HFF-Myc (cell line): ENCODE results near the gene HTT.

ENCODE experiments used
- DNase-seq: peaks from one replicate; pipeline ENCODE4 v3.0.0-alpha.2; 2011; ENCODE audit warnings: low read depth; ENCODE audit errors: extremely low read depth
- H3K4me3 ChIP-seq: replicated peaks from 2 replicates; pipeline ENCODE4 v1.5.1; 2011; ENCODE audit warnings: low read depth, mild to moderate bottlenecking, control low read depth, low read length
- TF ChIP-seq, protein P1 (sequence below): IDR thresholded peaks from 2 replicates; pipeline ENCODE4 v1.5.1; 2012; ENCODE audit warnings: mild to moderate bottlenecking, low read depth, low read length, control low read depth; ENCODE audit errors: missing control alignments

HTT gene

DNA sequence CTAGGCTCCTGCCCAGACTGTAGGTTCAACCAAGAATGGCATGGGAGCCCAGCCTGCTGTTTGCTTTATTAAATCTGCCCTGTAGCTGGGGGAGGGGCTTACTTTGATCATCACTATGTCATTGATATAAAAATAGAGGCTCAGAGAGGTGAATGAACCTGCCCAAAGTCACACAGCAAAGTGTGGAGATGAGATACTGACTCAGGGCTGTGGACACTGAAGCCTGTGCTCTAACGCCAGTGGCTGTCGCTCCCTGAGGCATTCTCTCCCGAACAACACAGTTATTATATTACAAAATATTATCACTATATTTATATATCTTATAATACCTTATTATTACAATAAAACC lies 178.0 kb downstream of the HTT start:
- H3K4me3 ChIP-seq: no peak overlapping the region
- DNase-seq: no peak

DNA sequence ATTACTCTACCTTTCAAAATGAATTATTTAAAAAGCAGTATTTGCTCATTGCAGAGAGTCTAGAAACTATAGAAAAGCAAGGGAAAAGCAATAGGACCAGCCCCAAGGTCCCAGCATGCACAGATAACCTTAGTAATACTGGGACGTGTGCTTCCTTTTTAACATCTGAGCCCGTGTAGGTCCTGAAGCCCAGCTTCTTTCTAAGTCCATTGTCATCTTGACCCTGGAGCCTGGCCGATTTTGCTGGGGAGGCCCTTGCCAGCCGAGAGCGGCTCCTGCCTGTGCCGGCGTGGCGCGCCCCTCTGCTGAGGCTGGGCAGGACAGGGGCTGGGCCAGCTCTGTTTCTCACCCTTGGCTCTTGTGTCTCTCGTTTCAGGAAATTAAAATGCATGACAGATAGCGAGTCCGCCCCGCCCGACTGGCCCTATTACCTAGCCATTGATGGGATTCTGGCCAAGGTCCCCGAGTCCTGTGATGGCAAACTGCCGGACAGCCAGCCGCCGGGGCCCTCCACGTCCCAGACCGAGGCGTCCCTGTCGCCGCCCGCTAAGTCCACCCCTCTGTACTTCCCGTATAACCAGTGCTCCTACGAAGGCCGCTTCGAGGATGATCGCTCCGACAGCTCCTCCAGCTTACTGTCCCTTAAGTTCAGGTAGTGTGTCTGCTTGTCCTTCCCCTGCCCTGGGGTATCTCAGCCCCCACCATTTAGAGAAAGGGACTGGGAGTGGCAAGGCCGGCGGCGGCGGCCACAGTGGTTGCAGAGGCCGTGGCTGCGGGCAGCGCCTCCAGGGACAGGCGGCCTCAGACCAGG lies 178.6 kb downstream of the HTT start:
- H3K4me3 ChIP-seq: no peak overlapping the region
- DNase-seq: no peak
- TF ChIP-seq, protein P1, sequence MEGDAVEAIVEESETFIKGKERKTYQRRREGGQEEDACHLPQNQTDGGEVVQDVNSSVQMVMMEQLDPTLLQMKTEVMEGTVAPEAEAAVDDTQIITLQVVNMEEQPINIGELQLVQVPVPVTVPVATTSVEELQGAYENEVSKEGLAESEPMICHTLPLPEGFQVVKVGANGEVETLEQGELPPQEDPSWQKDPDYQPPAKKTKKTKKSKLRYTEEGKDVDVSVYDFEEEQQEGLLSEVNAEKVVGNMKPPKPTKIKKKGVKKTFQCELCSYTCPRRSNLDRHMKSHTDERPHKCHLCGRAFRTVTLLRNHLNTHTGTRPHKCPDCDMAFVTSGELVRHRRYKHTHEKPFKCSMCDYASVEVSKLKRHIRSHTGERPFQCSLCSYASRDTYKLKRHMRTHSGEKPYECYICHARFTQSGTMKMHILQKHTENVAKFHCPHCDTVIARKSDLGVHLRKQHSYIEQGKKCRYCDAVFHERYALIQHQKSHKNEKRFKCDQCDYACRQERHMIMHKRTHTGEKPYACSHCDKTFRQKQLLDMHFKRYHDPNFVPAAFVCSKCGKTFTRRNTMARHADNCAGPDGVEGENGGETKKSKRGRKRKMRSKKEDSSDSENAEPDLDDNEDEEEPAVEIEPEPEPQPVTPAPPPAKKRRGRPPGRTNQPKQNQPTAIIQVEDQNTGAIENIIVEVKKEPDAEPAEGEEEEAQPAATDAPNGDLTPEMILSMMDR: no peak

More for the DNA sequence above, 178.0 kb downstream of the HTT start:
- TF ChIP-seq, protein P1: no peak

DNA sequence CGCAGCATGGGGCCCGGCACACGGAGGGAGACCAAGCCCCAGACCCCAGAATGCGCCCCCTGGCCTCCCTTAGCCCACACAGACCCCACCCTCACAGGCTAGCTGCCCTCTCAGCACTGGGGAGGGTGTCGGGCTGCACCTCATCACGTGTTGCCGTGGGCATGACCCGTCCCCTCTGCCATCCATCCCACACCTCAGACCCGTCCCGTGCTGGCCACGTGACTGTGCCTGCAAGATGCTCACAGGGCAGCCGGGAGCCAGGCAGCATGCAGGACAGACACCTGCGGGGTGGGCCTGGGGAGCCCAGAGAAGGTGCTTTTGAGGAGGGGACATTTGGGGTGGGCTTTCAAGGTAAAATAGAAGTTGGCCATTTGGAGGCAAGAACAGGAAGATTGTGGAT lies 179.3 kb downstream of the HTT start:
- H3K4me3 ChIP-seq: no peak overlapping the region
- TF ChIP-seq, protein P1: no peak
- DNase-seq: no peak

DNA sequence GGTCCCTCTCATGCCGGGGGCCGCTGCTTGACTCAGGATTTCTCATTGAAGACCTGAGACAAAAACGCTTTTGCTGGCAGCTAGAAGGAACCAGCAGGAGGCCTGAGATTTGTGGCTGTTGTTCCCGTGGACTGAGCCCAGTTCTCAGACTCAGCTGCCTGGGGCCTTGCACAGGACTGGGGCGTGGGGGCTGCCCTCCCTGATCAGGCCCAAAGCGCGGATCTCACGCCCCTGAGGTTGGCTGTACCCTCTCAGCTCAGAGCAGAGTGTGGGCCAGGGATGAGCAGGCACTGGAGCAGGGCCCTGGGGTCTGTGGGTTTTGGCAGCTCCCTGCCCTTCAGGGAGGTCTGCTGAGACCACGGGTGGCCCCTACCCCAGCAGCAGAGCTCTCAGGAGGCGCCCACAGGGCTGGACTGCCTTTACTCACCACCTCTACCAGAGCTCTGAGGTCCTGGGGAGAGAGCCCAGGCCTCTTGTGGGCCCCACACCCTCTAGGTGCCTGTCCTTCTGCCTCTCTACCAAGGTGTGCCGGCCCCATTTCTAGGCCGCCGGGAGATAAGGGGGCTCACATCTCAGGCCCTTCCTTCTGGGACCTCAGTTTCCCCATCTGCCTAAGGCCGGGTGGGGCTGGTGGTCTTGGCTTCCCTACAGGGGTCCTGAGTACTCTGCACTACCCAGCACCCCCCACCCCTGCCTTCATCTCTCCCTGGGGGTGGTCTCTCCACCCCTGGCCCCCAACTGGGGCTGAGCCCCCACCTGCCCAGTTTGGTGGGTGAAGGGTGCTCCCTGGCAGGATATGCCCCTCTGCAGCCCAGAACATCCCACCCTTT lies 180.0 kb downstream of the HTT start:
- H3K4me3 ChIP-seq: no peak overlapping the region
- TF ChIP-seq, protein P1: no peak
- DNase-seq: no peak

DNA sequence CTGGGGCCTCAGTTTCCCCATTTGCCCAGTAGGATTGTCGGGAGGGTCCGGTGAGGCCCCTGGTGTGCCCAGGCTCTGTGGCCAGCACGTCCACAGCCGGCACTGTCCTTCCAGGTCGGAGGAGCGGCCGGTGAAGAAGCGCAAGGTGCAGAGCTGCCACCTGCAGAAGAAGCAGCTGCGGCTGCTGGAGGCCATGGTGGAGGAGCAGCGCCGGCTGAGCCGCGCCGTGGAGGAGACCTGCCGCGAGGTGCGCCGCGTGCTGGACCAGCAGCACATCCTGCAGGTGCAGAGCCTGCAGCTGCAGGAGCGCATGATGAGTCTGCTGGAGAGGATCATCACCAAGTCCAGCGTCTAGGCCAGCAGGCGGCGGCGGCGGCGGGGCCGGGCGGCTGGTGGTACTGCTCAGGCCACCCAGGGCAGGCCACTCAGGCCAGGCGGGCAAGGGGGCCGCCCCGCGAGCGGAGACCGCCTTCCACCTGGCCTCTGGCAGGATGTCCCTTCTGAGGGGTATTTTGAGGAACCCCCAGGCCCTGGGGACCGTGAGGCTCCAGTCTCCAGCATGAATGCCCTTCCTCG lies 181.2 kb downstream of the HTT start:
- TF ChIP-seq, protein P1: no peak
- no peak overlapping the region for H3K4me3 ChIP-seq
- no peak for DNase-seq

DNA sequence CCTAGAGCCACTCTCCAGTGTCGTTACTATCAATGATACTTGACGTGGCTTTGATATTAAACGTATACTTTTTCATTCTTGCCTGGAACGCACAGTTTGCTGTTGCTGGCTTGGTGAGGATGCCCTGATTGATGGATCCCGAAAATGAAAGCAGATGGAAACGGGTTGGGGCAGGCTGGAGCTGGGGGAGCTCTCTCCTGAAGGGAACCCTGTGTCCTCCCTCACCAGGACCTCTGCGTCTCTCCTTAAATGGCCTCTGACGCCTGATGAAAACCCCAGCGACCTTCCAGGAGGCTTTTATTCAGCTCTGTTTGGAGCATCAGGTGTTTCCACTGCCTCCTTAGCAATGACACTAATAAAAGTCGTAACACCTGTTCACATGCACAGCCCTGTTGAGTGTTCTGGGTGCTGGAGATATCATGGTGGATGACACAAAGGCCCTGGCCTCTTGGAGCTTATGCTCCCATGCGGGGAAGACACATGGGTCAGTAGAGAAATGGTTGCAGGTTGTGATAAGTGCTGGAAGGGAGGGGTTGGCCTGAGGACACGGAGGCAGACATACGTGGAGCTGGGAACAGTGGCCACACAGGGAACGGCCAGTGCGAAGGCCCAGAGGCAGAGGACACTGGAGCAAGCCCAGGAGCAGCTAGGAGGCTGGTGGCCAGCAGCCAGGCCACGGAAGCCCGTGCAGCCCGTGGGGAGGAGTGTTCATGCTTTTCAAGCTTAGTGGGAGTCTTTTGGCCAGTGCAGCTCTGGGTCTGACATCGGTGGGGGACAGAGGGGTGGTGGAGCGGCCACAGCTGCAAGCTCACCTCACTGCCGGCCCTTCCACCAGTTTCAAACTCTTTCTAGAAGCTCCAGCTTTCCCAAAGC lies 182.0 kb downstream of the HTT start:
- no peak overlapping the region for H3K4me3 ChIP-seq
- DNase-seq: no peak
- TF ChIP-seq, protein P1: no peak
